Measurements from ENCODE around the gene DNAAF5. TPM values are rescaled to one million over a fixed set of nuclear protein-coding genes. Genes with fewer than 3 reads are reported as not detected.

The DNAAF5 gene
- polyA plus RNA-seq, 1 experiment: 27.0 TPM

- H3K27me3 ChIP-seq (ENCODE audit: control insufficient read depth, insufficient read depth, low read length): no peaks in the 10 kb centered on the region
- H3K4me3 ChIP-seq (ENCODE audit: low read depth, low read length): no peak overlapping the region
- H3K36me3 ChIP-seq (ENCODE audit: control insufficient read depth, insufficient read depth, low read length): peaks cover 5% of the 10 kb centered on the region; the same call in 1 of the 2 replicates
- ChIA-PET CTCF (no interaction called here), POLR2A (no interaction called here)
- no peak for DNase-seq (ENCODE audit: low read depth)
- TF ChIP-seq CTCF (IDR thresholded peaks at IDR 0.05; ENCODE audit: insufficient read depth, low read depth, low read length): no peak
Measured at GRCh38 chr7:746155-747061, 19.9 kb downstream of the DNAAF5 start.

- POLR2A ChIA-PET: no interaction called here
- CTCF ChIA-PET: no interaction called here
- Histone ChIP-seq H3K27me3 (ENCODE audit: control insufficient read depth, insufficient read depth, low read length) (no peaks in the 10 kb centered on the region), H3K36me3 (ENCODE audit: control insufficient read depth, insufficient read depth, low read length) (0 out of 2 replicates have a peak, but pooled peaks cover 1% of the 10 kb centered on the region), H3K4me3 (ENCODE audit: low read depth, low read length) (no peak overlapping the region)
- TF ChIP-seq CTCF (IDR thresholded peaks at IDR 0.05; ENCODE audit: insufficient read depth, low read depth, low read length): no peak
- no peak for DNase-seq (ENCODE audit: low read depth)
Measured at GRCh38 chr7:747186-747585, 20.7 kb downstream of the DNAAF5 start.

- H3K27me3 ChIP-seq (ENCODE audit: control insufficient read depth, insufficient read depth, low read length): no peaks in the 10 kb centered on the region
- ChIA-PET CTCF (interaction anchor here (0.6 kb wide), 1 partner anchor 478 kb away, joined by 3 read pairs; no protein-coding TSS in a partner anchor), POLR2A (no interaction called here)
- H3K4me3 ChIP-seq (ENCODE audit: low read depth, low read length): no peak overlapping the region
- TF ChIP-seq CTCF (IDR thresholded peaks at IDR 0.05; ENCODE audit: insufficient read depth, low read depth, low read length): no peak
- H3K36me3 ChIP-seq (ENCODE audit: control insufficient read depth, insufficient read depth, low read length): peaks cover 1% of the 10 kb centered on the region; the same call in 1 of the 2 replicates
- no peak for DNase-seq (ENCODE audit: low read depth)
Measured at GRCh38 chr7:748446-748845, 21.9 kb downstream of the DNAAF5 start.

GRCh38 chr7:749140-749551 lies 22.6 kb downstream of the DNAAF5 start:
- Histone ChIP-seq H3K36me3 (ENCODE audit: control insufficient read depth, insufficient read depth, low read length) (peaks cover 1% of the 10 kb centered on the region; the same call in 1 of the 2 replicates), H3K4me3 (ENCODE audit: low read depth, low read length) (no peak overlapping the region), H3K27me3 (ENCODE audit: control insufficient read depth, insufficient read depth, low read length) (no peaks in the 10 kb centered on the region)
- POLR2A ChIA-PET: no interaction called here
- DNase-seq (ENCODE audit: low read depth): no peak
- CTCF ChIA-PET: no interaction called here
- TF ChIP-seq CTCF (IDR thresholded peaks at IDR 0.05; ENCODE audit: insufficient read depth, low read depth, low read length): no peak

- H3K27me3 ChIP-seq (ENCODE audit: control insufficient read depth, insufficient read depth, low read length): no peaks in the 10 kb centered on the region
- peaks cover 11% of the 10 kb centered on the region for H3K36me3 ChIP-seq (ENCODE audit: control insufficient read depth, insufficient read depth, low read length)
- DNase-seq (ENCODE audit: low read depth): no peak
- TF ChIP-seq CTCF (IDR thresholded peaks at IDR 0.05; ENCODE audit: insufficient read depth, low read depth, low read length): no peak
- POLR2A ChIA-PET: no interaction called here
- CTCF ChIA-PET: interaction anchor here (1.3 kb wide), 1 partner anchor 15 kb away, joined by 4 read pairs; no protein-coding TSS in a partner anchor
- H3K4me3 ChIP-seq (ENCODE audit: low read depth, low read length): no peak overlapping the region
Measured at GRCh38 chr7:750111-750905, 23.8 kb downstream of the DNAAF5 start.

Measured in BJ (cell line).